GM18870 (cell line): ENCODE measurements around the gene KRIT1.
"Not testable (repeated sequence)": the region's sequence is repeated elsewhere in the genome, so short reads cannot be mapped to it uniquely, and the experiment has no call there.

Source experiments
- ATAC-seq: cut with Tn5 transposase; IDR thresholded peaks from one replicate; pipeline ENCODE4 v1.9.1; 2021; ENCODE audit warnings: moderate library complexity; ENCODE audit not compliant: unreplicated experiment

The KRIT1 gene

DNA sequence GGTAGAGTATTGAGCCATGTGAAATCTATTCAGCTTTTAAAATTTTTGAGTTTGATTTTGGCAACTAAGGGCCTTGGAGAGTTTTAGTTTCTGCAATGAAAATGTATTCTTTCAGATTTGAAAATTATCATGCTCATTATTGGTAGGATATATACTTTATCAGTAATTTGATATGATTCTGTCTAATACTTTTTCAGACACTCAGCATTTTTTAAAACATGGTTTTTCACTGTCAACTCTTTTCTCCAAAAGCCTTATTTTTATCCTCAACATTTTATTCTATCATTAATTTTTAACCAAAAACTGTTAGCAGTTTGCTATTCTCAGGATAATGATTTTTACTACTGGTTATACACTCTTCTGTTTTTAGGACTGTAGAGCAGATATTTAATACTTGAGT, 4.9 kb upstream of the KRIT1 start:
- no peak for ATAC-seq

DNA sequence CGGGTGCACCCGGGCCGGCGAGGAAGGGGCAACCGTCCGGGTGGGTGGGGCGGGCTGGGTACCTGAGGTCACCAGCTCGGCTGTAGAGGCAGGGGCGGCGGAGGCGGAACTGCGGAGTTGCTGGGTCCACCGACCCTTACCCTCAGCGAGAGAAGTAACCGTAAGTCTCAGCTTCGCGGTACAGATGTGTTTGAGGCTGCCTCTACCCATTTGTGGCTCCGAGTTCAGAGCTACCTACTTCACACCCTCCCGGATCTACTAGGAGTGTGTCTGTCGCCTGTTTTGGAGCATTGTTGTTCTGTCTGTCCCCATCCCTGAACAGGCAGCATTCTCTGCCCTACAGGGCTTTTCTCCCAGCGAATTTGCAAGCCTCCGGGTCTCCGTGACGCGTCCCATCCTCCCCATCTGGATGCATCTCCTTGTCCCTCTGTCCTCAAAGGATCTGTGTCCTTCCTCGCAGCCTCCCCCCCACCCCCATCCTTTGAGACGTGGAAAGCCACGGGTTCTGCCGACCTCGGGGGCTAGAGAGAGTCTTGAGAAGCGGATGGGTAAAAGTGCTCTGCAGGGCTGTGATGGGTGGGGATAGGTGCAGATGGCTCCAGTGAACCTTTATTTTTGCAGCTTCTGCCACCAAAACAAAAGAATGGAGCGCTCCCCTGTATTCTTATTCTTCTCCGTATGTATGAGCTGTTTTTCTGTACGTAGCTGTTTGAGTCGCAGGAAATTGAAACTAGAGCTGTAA, 817 bp upstream of the KRIT1 start:
- ATAC-seq: peak; percentile 28

DNA sequence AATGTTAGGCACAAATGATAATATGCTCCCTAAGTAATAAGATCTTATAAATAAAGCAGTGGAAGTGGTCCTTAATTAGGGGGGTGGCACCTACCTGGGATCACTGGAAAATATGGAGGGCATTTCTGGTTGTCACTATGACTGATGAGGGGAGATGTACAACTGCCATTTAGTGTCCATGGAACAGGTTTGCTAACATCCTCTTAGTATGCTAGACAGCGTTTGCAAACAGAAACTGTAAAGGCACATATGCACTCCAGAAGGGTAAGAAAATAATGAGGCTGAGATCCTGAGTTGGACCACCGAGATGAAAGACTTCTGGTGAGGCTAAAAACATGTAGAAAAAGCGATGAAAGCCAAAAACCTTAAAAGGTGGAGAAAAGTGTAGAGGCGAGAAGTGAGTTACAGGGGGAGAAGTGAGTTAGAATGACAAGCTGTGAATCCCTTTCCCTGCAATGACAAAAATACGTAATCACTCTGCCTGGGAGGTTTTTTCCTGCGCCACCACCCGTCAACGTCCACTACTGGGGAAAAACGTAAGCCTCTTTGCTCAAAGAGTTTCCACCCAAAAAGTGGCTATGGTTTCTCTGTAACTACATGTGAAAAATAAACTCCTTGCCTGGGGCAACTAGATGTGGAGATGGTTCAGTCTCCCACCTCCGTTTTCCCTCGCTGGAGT, 767 bp downstream of the KRIT1 start:
- ATAC-seq: no peak

DNA sequence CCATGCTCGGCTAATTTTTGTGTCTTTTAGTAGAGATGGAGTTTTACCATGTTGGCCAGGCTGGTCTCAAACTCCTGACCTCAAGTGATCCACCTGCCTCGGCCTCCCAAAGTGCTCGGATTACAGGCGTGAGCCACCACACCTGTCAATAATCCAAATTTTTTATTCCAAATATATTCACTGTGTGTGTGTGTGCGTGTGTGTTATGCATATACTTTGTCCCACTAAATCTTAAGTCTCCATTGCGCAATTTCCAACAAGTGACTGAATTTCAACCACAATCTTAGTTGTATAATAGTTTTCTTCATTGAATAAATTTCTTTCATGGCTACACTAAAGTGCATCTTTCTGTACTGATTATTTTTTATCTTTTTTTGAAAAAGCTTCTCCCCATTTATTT, 2.7 kb downstream of the KRIT1 start:
- ATAC-seq: no peak

DNA sequence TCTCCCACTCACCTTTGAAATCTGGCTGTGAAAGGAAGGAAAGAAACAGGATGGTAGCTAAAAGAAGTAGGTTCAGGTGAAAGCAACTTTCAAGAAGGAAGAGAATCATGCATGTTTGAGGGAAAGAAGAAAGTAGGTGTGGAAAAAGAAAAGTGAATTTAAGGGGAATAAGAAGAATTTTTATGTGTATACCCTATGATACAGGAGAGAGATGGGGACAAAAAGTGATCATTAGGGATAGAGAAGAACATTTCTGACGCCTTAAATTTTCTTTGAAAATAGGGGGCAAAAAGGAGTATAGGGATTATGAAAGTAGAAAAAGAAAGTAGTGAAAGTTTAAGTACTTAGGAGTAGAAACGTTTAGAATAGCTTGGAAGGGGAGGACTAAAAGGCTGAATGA, 15.2 kb downstream of the KRIT1 start:
- ATAC-seq: no peak

DNA sequence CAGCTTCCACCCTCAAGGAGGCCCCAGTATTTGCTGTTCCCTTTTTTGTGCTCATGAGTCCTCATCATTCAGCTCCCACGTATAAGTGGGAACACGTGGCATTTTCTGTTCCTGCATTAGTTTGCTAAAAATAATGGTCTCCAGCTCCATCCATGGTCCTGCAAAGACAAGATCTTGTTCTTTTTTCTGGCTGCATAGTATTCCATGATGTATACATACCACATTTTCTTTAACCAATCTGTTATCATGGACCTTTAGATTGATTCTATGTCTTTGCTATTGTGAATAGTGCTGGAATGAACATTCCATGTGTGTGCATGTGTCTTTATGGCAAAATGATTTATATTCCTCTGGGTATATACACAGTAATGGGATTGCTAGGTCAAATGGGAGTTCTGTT, 17.0 kb downstream of the KRIT1 start:
- no peak for ATAC-seq

DNA sequence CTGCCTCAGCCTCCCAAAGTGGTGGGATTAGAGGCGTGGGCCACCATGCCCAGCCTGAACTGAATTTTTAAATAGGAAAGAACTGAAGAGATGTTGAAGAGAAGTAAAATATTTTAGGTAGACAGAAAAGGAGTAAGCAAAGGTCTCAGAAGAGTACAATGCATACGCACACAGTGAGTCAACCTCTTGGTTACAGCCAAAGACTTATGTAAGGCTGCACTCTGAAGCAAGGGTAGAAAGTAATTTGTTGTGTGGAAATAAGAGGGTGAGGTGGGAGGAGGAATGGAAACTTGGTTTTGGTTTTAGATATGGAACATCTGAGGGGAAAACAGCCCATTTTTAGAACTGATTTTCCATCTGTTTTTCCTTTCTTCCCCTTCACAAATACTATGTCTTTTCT, 17.6 kb downstream of the KRIT1 start:
- ATAC-seq: no peak

DNA sequence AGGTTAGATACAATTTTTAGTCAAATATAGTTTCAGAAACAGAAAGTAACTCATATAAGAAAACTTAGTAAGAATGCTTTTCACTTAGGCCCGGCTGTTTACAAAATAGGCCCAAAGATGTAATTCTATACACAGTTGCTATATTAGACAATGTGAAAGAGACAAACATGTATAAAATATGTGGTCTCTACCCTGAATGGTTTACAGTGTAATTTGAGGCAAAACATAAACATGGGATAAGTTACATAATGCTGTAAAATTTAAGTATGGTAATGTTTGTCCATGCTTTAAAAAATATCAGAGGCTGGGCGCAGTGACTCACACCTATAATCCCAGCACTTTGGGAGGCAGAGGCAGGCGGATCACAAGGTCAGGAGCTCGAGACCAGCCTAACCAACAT, 18.7 kb downstream of the KRIT1 start:
- no peak for ATAC-seq

DNA sequence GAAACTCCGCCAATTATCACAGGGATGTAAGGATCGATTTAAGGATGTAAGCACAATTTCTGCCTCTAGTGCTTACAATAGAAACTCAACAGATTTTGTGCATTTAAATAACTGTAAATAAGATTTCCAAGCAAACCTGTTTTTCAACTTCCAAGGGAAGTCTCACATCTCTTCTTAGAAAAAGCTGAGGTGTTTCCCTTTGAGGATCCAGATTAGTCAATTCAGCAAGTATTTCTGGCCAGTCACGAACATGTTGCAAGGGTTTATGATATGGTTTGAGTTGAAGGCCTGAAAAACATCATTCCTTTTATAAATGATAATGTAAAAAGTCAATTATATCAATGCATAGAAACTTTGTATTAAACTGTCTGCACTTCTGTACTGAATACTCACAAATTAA, 23.9 kb downstream of the KRIT1 start:
- ATAC-seq: no peak

DNA sequence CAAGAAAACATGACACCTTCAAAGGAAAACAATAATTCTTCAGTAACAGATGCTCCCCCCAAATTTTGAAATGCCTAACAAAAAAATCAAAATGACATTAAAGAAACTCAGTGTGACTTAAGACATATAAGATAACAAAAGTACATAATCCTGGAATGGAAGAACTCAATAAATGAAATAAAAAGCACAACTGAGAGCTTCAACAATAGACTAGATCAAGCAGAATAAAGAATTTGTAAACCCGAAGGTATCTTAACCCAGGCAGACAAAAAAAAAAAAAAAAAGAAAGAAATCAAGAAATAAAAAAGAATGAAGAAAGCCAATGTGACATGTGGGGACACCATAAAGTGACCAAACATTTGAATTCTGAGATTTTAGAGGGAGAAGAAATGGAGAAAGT, 39.0 kb downstream of the KRIT1 start:
- no peak for ATAC-seq

DNA sequence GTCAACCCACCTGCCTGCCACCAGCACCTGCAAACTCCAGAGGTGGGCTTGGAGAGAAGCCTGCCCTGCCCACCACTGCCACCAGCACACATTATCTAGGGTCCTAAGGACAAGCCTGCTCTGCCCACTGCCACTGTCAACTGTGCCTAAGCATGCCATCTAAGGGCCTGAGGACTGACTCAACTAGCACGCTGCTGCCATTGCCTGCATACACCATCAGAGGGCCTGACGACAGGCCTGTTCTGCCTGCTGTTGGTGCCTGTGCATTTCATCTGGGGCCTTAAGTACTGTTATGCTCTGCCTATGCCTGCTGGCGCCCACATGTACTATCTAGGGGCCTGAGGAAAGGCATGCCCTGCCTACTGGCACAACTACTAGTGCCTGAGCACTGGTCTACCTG, 39.7 kb downstream of the KRIT1 start:
- ATAC-seq: no peak

DNA sequence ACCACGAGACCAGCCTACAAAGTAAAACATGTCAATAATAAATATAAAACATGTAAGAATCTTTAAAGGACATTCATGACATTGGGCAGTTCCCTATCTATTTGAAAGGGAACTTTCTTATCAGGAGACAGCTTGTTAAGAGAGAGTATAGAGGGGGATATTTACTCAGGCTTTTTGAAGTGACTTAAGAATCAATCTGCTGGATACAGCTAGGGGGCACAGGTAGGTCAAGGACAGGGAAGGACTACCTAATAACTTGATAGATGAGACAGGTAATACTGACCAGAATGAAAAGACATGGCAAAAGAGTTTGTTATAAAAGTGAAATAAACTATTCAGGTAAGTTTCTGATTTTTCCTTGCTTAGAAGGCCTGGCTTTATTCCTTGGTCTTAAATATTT, 44.9 kb downstream of the KRIT1 start:
- ATAC-seq: no peak

DNA sequence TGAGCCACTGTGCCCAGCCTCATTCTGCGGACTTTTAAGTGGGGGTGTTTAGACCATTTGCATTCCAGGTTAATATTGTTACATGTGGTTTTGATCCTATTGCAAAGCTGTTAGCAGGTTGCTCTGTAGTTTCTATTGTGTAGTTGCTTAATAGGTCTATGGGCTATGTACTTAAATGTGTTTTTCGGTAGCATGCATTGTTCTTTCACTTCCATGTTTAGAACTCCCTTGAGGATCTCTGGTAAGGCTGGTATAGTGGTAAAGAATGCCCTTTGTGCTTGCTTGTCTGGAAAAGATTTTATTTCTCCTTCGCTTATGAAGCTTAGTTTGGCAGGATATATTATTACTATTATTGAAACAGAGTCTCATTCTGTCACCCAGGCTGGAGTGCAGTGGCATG, 53.4 kb downstream of the KRIT1 start:
- no peak for ATAC-seq

DNA sequence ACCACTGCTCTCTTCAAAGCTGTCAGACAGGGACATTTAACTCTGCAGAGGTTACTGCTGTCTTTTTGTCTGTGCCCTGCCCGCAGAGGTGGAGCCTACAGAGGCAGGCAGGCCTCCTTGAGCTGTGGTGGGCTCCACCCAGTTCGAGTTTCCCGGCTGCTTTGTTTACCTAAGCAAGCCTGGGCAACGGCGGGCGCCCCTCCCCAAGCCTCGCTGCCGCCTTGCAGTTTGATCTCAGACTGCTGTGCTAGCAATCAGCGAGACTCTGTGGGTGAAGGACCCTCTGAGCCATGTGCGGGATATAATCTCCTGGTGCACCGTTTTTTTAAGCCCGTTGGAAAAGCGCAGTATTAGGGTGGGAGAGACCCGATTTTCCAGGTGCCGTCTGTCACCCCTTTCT, 56.5 kb downstream of the KRIT1 start:
- ATAC-seq: not testable (repeated sequence)

DNA sequence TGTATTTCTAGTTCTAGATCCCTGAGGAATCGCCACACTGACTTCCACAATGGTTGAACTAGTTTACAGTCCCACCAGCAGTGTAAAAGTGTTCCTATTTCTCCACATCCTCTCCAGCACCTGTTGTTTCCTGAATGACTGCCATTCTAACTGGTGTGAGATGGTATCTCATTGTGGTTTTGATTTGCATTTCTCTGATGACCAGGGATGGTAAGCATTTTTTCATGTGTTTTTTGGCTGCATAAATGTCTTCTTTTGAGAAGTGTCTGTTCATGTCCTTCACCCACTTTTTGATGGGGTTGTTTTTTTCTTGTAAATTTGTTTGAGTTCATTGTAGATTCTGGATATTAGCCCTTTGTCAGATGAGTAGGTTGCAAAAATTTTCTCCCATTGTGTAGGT, 61.4 kb downstream of the KRIT1 start:
- not testable (repeated sequence) for ATAC-seq

DNA sequence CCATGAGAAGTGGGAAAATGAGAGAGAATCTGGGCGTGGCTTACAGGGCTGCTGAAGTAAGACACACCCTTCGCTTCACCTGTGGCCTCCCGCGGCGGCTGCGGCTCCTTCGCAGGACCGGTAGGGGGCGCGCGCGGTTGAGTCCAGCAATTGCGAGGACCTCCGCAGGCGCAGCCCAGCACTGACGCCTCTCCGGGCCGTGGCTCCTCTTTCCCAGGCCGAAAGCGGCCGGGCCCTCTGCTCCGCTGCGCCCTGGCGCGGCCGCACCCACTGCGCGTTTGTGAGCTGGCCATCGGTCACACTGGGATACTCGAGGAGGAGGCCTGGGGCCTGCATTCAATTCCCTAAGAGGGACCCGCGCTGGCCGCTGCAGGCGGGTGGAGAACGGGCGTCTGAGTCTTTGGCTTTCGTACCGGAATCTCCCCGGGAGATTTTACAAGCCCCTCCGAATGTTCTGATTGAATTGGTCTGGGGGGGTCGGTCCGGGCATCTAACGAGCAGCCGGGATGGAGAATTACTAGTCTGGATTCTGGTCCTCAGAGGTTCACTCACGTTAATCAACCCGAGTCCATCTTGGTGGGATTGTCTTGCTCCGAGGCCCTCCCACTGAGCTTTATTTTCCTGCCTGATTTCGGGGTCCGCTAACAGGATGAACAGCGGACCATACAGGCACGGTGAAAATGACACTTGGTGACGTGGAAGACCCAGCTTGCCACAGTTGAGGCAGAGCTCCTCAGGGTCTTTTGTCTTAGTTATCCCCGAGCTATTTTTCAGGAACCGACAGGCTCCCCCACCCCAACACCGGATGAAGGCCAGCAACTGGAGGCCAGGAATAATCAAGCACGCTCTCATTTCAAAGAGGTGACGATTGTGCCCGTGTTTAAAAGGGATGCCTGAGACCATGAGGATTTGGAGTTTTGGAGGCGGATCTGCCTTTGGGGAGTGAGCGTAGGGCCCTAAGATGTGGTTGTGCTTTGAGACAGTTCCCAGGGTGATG, 66.5 kb downstream of the KRIT1 start, which contains the start of gene LRRD1:
LRRD1 (minus strand) TSS at position 215 of the 997 bp plus-strand sequence. CDS start 13,940 bp downstream, outside the sequence.
- ATAC-seq: peak; percentile 87

DNA sequence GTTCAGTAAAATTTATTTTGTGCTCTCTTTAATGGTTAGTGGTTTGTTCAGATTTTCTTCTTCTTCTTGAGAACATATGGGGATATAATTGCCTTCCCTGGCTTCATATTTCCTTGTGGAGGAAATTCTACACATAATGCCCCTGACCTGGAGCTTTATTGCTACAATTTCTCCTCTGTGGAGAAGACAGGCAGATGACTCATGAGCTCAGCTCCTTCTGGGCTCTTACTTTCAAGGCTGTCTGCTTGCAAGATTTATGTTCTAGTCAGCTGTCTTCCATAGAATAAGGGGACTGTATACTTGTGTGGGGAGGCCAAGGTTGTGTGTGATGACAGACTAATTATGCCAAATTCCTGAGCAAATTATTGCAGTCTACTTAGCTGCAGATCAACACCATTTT, 68.4 kb downstream of the KRIT1 start:
- ATAC-seq: no peak

DNA sequence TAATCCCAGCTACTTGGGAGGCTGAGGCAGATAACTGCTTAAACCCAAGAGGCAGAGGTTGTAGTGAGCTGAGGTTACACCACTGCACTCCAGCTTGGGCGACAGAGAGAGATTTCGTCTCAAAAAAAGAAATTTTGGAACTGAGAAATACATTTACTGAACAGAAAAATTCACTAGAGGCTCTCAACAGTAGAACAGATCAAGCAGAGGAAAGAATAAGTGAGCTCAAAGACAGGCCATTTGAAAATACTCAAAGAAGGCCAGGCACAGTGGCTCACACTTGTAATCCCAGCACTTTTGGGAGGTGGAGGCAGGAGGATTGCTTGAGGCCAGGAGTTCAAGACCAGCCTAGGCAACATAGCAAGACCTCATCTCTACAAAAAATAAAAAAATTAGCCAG, 76.2 kb downstream of the KRIT1 start:
- ATAC-seq: not testable (repeated sequence)

DNA sequence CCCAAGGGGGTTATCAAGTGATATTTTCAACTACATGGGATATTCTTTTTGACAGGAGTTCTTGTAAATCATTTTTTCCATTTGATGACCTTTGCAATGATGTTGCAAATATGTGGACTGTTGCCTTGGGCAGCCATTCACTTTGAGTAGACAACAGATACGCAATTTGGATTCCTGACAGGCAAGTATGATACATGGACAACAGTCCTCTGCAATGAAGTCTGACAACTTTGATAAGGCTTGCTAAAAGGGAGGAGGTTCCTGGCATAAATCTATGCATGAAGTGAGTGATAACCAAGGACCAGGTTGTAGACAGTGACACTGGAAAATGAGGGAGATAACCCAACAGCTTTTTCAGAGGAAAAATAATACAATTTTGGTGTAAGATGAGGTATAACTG, 84.4 kb downstream of the KRIT1 start:
- no peak for ATAC-seq

DNA sequence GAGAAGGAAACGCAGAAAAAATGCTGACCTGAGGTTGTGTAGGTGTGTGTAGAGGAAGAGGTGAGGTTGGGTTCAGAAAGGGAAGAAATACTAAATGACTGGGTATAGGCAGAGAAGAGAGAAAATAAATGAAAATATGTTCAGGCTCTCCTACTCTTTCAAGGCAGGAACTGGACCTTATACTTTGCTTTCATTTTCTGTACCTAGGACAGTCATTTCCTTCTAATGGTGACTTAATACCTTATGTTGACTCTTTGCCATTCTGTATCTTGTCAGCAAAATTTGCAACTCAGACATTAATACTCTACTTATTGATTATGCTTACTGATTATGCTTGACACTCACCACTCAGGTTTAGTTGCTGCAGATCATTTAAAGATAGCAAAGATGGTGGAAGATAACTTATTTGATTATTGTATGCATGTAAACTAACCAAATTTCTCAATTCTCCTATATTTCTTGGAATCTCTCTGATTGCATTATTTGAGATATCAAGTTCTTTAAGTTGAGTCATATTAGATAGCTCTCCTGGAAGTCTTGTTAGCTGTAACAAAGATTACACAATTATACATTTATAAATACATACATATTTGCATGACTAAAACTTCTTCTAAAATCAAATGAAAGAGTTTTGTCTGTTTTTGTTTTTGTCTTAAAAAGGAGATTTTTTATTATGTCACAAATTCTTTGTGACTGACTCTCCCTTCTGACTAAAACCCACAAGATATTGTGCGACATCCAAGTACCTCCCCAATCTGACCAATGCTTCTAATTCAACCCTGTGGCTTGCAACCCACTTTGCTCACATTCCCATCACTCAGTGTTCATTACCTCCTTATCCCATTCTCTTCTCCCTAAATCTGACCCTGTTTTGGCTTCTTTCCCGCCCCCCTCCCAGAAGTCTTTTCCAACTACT, 86.8 kb downstream of the KRIT1 start:
- peak; percentile 72 for ATAC-seq
